Measurements from ENCODE around the gene ZNF483.

The ZNF483 gene

DNA sequence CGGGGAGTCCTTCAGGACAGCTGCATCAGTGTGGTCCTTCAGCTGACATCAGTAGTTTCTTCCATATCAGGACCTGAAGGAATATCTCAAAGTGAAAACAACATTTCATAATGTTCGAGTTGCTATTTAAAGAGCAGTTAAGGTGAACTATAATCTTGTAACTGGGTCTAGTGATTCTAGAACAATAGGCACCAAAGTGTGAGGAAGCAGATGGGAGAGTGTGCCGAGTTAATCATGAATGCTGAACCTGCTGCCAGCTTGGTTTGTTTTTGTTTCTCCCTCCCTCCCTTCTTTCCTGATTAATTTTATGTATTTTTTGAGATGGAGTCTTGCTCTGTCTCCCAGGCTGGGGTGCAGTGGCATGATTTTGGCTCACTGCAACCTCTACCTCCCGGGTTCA lies 78.1 kb downstream of the ZNF483 start:
- CTCF ChIA-PET = interaction anchor here (0.6 to 0.8 kb wide), 2 partner anchors 55 to 521 kb away, joined by 3 to 4 read pairs; no protein-coding TSS in a partner anchor
- DNase-seq (ENCODE audit: low spot score) = no peak
- POLR2A ChIA-PET (ENCODE audit: low non-redundant PET) = no interaction called here
- TF ChIP-seq CTCF (conservative IDR thresholded peaks at IDR 0.05; ENCODE audit: low read depth) = no peak
- H3K27ac ChIP-seq = no peak overlapping the region

GRCh38 chr9:111604054-111604615 lies 79.2 kb downstream of the ZNF483 start:
- ChIA-PET CTCF (no interaction called here), POLR2A (ENCODE audit: low non-redundant PET) (no interaction called here)
- no peak for TF ChIP-seq CTCF (conservative IDR thresholded peaks at IDR 0.05; ENCODE audit: low read depth)
- no peak for DNase-seq (ENCODE audit: low spot score)
- H3K27ac ChIP-seq = no peak overlapping the region

DNA sequence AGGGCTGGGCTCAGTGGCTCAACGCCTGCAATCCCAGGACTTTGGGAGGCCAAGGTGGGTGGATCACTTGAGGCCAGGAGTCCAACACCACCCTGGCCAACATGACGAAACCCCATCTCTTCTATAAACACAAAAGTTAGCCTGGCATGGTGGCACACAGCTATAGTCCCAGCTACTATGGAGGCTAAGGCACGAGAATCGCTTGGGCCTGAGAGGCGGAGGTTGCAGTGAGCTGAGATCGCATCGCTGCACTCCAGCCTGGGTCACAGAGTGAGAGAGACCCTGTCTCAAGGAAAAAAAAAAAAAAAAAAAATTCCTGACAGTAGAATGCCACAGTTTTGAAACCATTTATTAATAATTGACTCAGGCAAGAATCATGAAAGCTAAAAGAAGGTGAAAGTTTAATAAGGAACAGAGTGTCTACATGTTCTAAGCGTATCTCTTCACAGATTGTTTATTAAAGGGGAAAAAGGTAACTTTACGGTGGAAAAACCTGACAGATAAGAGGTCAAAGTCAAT lies 80.1 kb downstream of the ZNF483 start:
- H3K27ac ChIP-seq = no peak overlapping the region
- CTCF ChIA-PET = interaction anchor here (0.5 to 0.6 kb wide), 2 partner anchors 1293 to 1333 kb away, joined by 3 to 6 read pairs; no protein-coding TSS in a partner anchor
- no peak for DNase-seq (ENCODE audit: low spot score)
- TF ChIP-seq CTCF (conservative IDR thresholded peaks at IDR 0.05; ENCODE audit: low read depth) = no peak
- POLR2A ChIA-PET (ENCODE audit: low non-redundant PET) = no interaction called here

- no peak for DNase-seq (ENCODE audit: low spot score)
- ChIA-PET CTCF (no interaction called here), POLR2A (ENCODE audit: low non-redundant PET) (no interaction called here)
- no peak for TF ChIP-seq CTCF (conservative IDR thresholded peaks at IDR 0.05; ENCODE audit: low read depth)
- H3K27ac ChIP-seq = peak overlapping the region; percentile 60
Measured at GRCh38 chr9:111610149-111610548, 85.2 kb downstream of the ZNF483 start.

GRCh38 chr9:111610845-111611244 lies 85.9 kb downstream of the ZNF483 start:
- CTCF ChIA-PET = interaction anchor here (0.6 kb wide), 1 partner anchor 11 kb away, joined by 4 read pairs; no protein-coding TSS in a partner anchor
- POLR2A ChIA-PET (ENCODE audit: low non-redundant PET) = no interaction called here
- H3K27ac ChIP-seq = no peak overlapping the region
- no peak for TF ChIP-seq CTCF (conservative IDR thresholded peaks at IDR 0.05; ENCODE audit: low read depth)
- no peak for DNase-seq (ENCODE audit: low spot score)

GRCh38 chr9:111613436-111614040 lies 88.6 kb downstream of the ZNF483 start:
- TF ChIP-seq CTCF (conservative IDR thresholded peaks at IDR 0.05; ENCODE audit: low read depth) = no peak
- DNase-seq (ENCODE audit: low spot score) = no peak
- CTCF ChIA-PET = interaction anchor here (0.6 kb wide), 3 partner anchors 8 to 85 kb away, joined by 3 to 5 read pairs (median 3); no protein-coding TSS in a partner anchor
- POLR2A ChIA-PET (ENCODE audit: low non-redundant PET) = no interaction called here
- H3K27ac ChIP-seq = no peak overlapping the region
